H9 (cell line): Measurements from ENCODE around the gene COL27A1. TPM values are rescaled to one million over a fixed set of nuclear protein-coding genes. Genes with fewer than 3 reads are reported as not detected.

Source experiments
- DNase-seq: peaks from one replicate; pipeline ENCODE4 v3.0.0-alpha.2; 2017
- H2AFZ ChIP-seq: one replicate; pipeline ENCODE4 v1.6.1; 2013; ENCODE audit warnings: mild to moderate bottlenecking, low read length, control low read depth, moderate library complexity
- H2AK5ac ChIP-seq: 2 replicates; pipeline ENCODE4 v1.6.1; 2013; ENCODE audit warnings: low read length, control low read depth, mixed read lengths; ENCODE audit not compliant: insufficient read length
- H2BK120ac ChIP-seq: one replicate; pipeline ENCODE4 v1.6.1; 2013; ENCODE audit warnings: low read depth, mild to moderate bottlenecking, low read length, control low read depth, inconsistent platforms; ENCODE audit not compliant: poor library complexity, severe bottlenecking
- H2BK12ac ChIP-seq: 2 replicates; pipeline ENCODE4 v1.6.1; 2013; ENCODE audit warnings: low read length, control low read depth, mixed read lengths, low read depth; ENCODE audit not compliant: insufficient read length
- H2BK15ac ChIP-seq: 2 replicates; pipeline ENCODE4 v1.6.1; 2013; ENCODE audit warnings: low read depth, low read length, control low read depth
- H2BK20ac ChIP-seq: one replicate; pipeline ENCODE4 v1.6.1; 2013; ENCODE audit warnings: low read depth, mild to moderate bottlenecking, low read length, control low read depth, inconsistent platforms; ENCODE audit not compliant: poor library complexity, severe bottlenecking
- H2BK5ac ChIP-seq: 2 replicates; pipeline ENCODE4 v1.6.1; 2013; ENCODE audit warnings: low read length, control low read depth, mixed read lengths; ENCODE audit not compliant: insufficient read length
- H3K14ac ChIP-seq: 2 replicates; pipeline ENCODE4 v1.6.1; 2013; ENCODE audit warnings: low read length, control low read depth; ENCODE audit not compliant: insufficient read depth
- H3K18ac ChIP-seq: 2 replicates; pipeline ENCODE4 v1.6.1; 2013; ENCODE audit warnings: low read depth, mild to moderate bottlenecking, mixed read lengths, low read length, control low read depth; ENCODE audit not compliant: insufficient read length
- H3K23ac ChIP-seq: 2 replicates; pipeline ENCODE4 v1.6.1; 2013; ENCODE audit warnings: low read length, control low read depth, mixed read lengths, low read depth; ENCODE audit not compliant: insufficient read length
- H3K23me2 ChIP-seq: 2 replicates; pipeline ENCODE4 v1.6.1; 2013; ENCODE audit warnings: low read depth, mild to moderate bottlenecking, mixed read lengths, low read length, control low read depth; ENCODE audit not compliant: insufficient read length, poor library complexity, severe bottlenecking
- H3K27ac ChIP-seq: 2 replicates; pipeline ENCODE4 v1.5.1; 2013; ENCODE audit warnings: low read length, control low read depth, mixed read lengths, low read depth; ENCODE audit not compliant: insufficient read length
- H3K27me3 ChIP-seq: 2 replicates; pipeline ENCODE4 v1.6.1; 2013; ENCODE audit warnings: low read length, control low read depth, inconsistent platforms; ENCODE audit not compliant: insufficient read depth
- H3K4ac ChIP-seq: 2 replicates; pipeline ENCODE4 v1.6.1; 2013; ENCODE audit warnings: low read depth, mild to moderate bottlenecking, control low read depth, inconsistent platforms, low read length, moderate library complexity
- H3K4me1 ChIP-seq: 2 replicates; pipeline ENCODE4 v1.6.1; 2013; ENCODE audit warnings: low read length, control low read depth, inconsistent platforms; ENCODE audit not compliant: insufficient read depth
- H3K4me2 ChIP-seq: 2 replicates; pipeline ENCODE4 v1.6.1; 2013; ENCODE audit warnings: low read length, control low read depth, mixed read lengths; ENCODE audit not compliant: insufficient read length, insufficient read depth
- H3K56ac ChIP-seq: 2 replicates; pipeline ENCODE4 v1.6.1; 2013; ENCODE audit warnings: low read depth, mild to moderate bottlenecking, mixed read lengths, low read length, control low read depth; ENCODE audit not compliant: insufficient read length
- H3K79me1 ChIP-seq: 2 replicates; pipeline ENCODE4 v1.6.1; 2013; ENCODE audit warnings: low read depth, mild to moderate bottlenecking, moderate library complexity, low read length, control low read depth, inconsistent platforms; ENCODE audit not compliant: insufficient read depth, poor library complexity, severe bottlenecking
- H3K79me2 ChIP-seq: 2 replicates; pipeline ENCODE4 v1.6.1; 2013; ENCODE audit warnings: low read length, control low read depth, inconsistent platforms; ENCODE audit not compliant: insufficient read depth
- H3K9ac ChIP-seq: 2 replicates; pipeline ENCODE4 v1.6.1; 2013; ENCODE audit warnings: low read length, control low read depth, mixed read lengths; ENCODE audit not compliant: insufficient read length; ENCODE audit errors: extremely low read depth
- H3K9me3 ChIP-seq: one replicate; pipeline ENCODE4 v1.6.1; 2013; ENCODE audit warnings: low read depth, low read length, inconsistent platforms; ENCODE audit not compliant: control insufficient read depth
- H3T11ph ChIP-seq: one replicate; pipeline ENCODE4 v1.6.1; 2013; ENCODE audit warnings: mild to moderate bottlenecking, low read length, control low read depth, inconsistent platforms
- H4K20me1 ChIP-seq: one replicate; pipeline ENCODE4 v1.6.1; 2013; ENCODE audit not compliant: control insufficient read depth, insufficient read length, insufficient read depth
- H4K5ac ChIP-seq: 2 replicates; pipeline ENCODE4 v1.6.1; 2013; ENCODE audit warnings: low read depth, mild to moderate bottlenecking, mixed read lengths, low read length, control low read depth; ENCODE audit not compliant: insufficient read length
- H4K8ac ChIP-seq: replicated peaks from 2 replicates; pipeline ENCODE4 v1.6.1; 2013; ENCODE audit warnings: low read length, control low read depth, mixed read lengths, low read depth; ENCODE audit not compliant: insufficient read length
- H4K91ac ChIP-seq: 2 replicates; pipeline ENCODE4 v1.6.1; 2013; ENCODE audit warnings: low read depth, mild to moderate bottlenecking, moderate library complexity, mixed read lengths, low read length, control low read depth; ENCODE audit not compliant: insufficient read length
- H3K27ac Mint-ChIP-seq, 3 experiments: 2 replicates in 2 of 3; 3 replicates in 1 of 3; pipeline ENCODE4 v1.8.0; 2020 to 2021; ENCODE audit warnings: mixed read lengths in 3 of 3, mild to moderate bottlenecking in 1 of 3, moderate library complexity in 1 of 3
- H3K27me3 Mint-ChIP-seq: 2 replicates; pipeline ENCODE4 v1.8.0; 2021; ENCODE audit warnings: low read depth, mild to moderate bottlenecking, moderate library complexity, mixed read lengths
- H3K36me3 Mint-ChIP-seq, 3 experiments: 2 replicates in 2 of 3; 3 replicates in 1 of 3; pipeline ENCODE4 v1.8.0; 2020 to 2021; ENCODE audit warnings: low read depth in 3 of 3, mixed read lengths in 3 of 3; ENCODE audit not compliant: insufficient read depth in 1 of 3
- H3K4me1 Mint-ChIP-seq, 2 experiments: 2 replicates each; pipeline ENCODE4 v1.8.0; 2020; ENCODE audit warnings: mixed read lengths in 2 of 2
- H3K4me3 Mint-ChIP-seq, 2 experiments: 2 replicates in 1 of 2; 3 replicates in 1 of 2; pipeline ENCODE4 v1.8.0; 2020 to 2021; ENCODE audit warnings: mild to moderate bottlenecking in 2 of 2, mixed read lengths in 2 of 2, moderate library complexity in 1 of 2
- H3K9me3 Mint-ChIP-seq, 2 experiments: 2 replicates in 1 of 2; 3 replicates in 1 of 2; pipeline ENCODE4 v1.8.0; 2020; ENCODE audit warnings: mild to moderate bottlenecking in 2 of 2, mixed read lengths in 2 of 2, moderate library complexity in 1 of 2
- CTCF ChIP-seq: fragments of 200-600 bp; sonication (generic); conservative IDR thresholded peaks from 3 replicates; pipeline ENCODE4 v1.8.0; 2021; ENCODE audit warnings: antibody characterized with exemption, mild to moderate bottlenecking
- WGBS: extraction: QIAGEN DNeasy Blood & Tissue Kit; methylation state at CpG from one replicate; pipeline ENCODE4 v1.1.7; 2013; ENCODE audit warnings: missing lambda C conversion rate, low lambda C conversion rate, mixed read lengths; ENCODE audit not compliant: insufficient read length; ENCODE audit errors: extremely low coverage; 5-methylcytosine and 5-hydroxymethylcytosine counted together
- total RNA-seq: library from RNA; stranded (reverse); gene quantifications from 2 replicates; pipeline ENCODE4 v1.2.1, GENCODE V29; 2021

COL27A1 gene
- total RNA-seq, 1 experiment from 2014 or later = 17.9 TPM

GRCh38 chr9:114233491-114234185 is 78.3 kb downstream of the COL27A1 start:
- Histone ChIP-seq H4K5ac (no peak overlapping the region), H2BK15ac (no peak overlapping the region), H4K20me1 (no peaks in the 10 kb centered on the region), H3K23ac (no peak overlapping the region), H3K4me2 (no peak overlapping the region), H4K91ac (no peak overlapping the region), H3K79me2 (no peaks in the 10 kb centered on the region), H3T11ph (no peak overlapping the region), H3K56ac (no peak overlapping the region), H3K27me3 (no peaks in the 10 kb centered on the region), H2AFZ (no peak overlapping the region), H3K4me1 (no peaks in the 10 kb centered on the region; the same call in 1 of the 2 replicates), H3K4ac (no peak overlapping the region), H2BK20ac (no peak overlapping the region), H3K27ac (no peak overlapping the region), H3K23me2 (no peaks in the 10 kb centered on the region), H3K79me1 (no peaks in the 10 kb centered on the region), H3K18ac (no peak overlapping the region), H4K8ac (no peak overlapping the region), H3K9me3 (no peaks in the 10 kb centered on the region), H2AK5ac (no peak overlapping the region), H3K14ac (no peak overlapping the region), H2BK12ac (no peak overlapping the region), H2BK5ac (no peak overlapping the region), H3K9ac (no peak overlapping the region), H2BK120ac (no peak overlapping the region)
- Mint-ChIP-seq H3K4me1 (peaks cover 15 to 28% of the 10 kb centered on the region in 2 experiments), H3K27ac (peak overlapping the region; percentile 10 to 42 (median 41); a peak in 3 of 7 replicates), H3K36me3 (no peaks in the 10 kb centered on the region), H3K9me3 (no peaks in the 10 kb centered on the region), H3K4me3 (no peak overlapping the region), H3K27me3 (peaks cover 2% of the 10 kb centered on the region; the same call in 1 of the 2 replicates)
- TF ChIP-seq CTCF = no peak
- no CpG with 5 or more reads among the region's 10 CpGs for WGBS
- no peak for DNase-seq
